Islet precursor cell (in vitro differentiated cells): ENCODE measurements around the gene AHSP.
"Not testable (repeated sequence)": the region's sequence is repeated elsewhere in the genome, so short reads cannot be mapped to it uniquely, and the experiment has no call there.

Experiments used
- DNase-seq: peaks from one replicate; pipeline ENCODE4 v3.0.0-alpha.2; 2018

AHSP gene

GRCh38 chr16:31527734-31528274, at the start of gene AHSP:
AHSP (plus strand) TSS chr16:31527900; CDS start chr16:31528140, 240 bp downstream.
- no peak for DNase-seq

- DNase-seq = peak; percentile 66
Measured at GRCh38 chr16:31478956-31479355, 48.7 kb upstream of the AHSP start.

GRCh38 chr16:31479751-31480150, 47.9 kb upstream of the AHSP start:
- no peak for DNase-seq

DNA sequence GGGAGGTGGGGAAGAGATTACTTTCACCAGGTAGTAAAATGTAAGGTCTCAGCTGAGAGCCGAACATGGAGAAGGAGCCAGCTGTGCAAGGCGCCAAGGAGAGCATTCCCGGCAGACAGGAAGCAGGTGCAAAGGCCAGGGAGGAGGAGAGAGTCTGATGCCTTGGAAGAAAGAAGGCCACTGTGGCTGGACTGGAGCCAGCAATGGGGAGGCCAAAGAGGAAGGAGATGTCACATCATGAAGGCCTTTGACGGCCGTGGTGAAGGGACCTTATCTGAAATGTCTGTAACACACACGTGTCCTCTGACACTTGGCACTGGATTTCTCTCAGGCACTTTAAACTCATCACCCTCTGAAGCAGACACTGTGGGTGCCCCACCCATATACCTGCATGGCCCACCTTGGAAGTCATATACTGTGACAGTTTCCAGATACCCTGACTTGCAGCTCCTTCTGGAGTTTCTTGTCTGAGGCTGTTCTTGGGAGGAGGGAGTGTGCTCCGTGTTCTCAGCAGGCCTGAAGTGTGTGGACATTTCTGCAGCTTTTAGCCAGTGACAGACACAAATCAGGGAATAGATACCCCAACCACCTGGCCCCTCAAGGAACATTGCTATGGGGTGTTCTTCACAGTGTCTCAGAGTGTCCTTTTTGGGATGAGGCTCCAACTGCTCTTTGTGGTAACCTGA, 46.7 kb upstream of the AHSP start:
- no peak for DNase-seq

- no peak for DNase-seq
Measured at GRCh38 chr16:31483081-31483480, 44.6 kb upstream of the AHSP start, which contains the start of gene SLC5A2. SLC5A2 (plus strand) TSS chr16:31483123; CDS start chr16:31483137, 14 bp downstream.

DNA sequence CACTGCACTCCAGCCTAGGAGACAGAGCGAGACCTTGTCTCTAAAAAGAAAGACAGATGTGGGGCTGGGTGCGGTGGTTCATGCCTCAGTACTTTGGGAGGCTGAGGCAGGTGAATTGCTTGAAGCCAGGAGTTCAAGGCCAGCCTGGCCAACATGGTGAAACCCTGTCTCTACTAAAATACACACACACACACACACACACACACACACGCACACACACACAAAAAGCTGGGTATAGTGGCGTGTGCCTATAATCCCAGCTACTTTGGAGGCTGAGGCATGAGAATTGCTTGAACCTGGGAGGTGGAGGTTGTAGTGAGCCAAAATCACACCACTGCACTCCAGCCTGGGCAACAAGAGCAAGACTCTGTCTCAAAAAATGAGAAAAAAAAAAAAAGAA, 43.7 kb upstream of the AHSP start:
- DNase-seq = not testable (repeated sequence)

DNA sequence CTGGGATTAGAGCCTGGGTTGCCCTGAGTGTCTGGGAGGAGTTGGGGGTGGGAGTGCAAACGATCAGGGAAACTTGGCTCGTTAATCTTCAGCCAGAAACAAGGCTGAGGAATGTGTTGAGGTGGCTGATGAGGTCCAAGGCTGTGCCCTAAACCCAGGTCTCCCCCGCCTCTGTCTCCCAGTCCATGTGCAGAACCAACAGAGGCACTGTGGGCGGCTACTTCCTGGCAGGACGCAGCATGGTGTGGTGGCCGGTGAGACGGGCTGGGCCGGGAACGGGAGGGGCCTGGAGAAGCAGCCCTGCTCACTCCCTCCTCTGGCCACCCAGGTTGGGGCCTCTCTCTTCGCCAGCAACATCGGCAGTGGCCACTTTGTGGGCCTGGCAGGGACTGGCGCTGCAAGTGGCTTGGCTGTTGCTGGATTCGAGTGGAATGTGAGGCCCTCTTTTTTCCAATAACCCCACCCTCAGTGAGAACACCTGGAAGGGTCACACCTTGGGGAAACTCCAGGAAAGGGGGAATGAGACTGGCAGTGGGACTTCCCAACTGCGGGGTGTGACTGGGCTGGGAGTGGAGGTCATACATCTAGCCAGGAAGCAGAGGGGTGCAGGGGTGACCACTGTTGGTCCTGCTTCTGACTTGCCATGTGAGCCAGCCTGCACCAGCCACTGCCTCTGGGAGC, 43.1 kb upstream of the AHSP start:
- peak; percentile 74 for DNase-seq

- no peak for DNase-seq
Measured at GRCh38 chr16:31485571-31485970, 42.1 kb upstream of the AHSP start.

GRCh38 chr16:31486045-31486444, 41.7 kb upstream of the AHSP start:
- no peak for DNase-seq

- no peak for DNase-seq
Measured at GRCh38 chr16:31487071-31487719, 40.5 kb upstream of the AHSP start.

GRCh38 chr16:31487720-31488467, 39.8 kb upstream of the AHSP start:
- peak; percentile 77 for DNase-seq

DNA sequence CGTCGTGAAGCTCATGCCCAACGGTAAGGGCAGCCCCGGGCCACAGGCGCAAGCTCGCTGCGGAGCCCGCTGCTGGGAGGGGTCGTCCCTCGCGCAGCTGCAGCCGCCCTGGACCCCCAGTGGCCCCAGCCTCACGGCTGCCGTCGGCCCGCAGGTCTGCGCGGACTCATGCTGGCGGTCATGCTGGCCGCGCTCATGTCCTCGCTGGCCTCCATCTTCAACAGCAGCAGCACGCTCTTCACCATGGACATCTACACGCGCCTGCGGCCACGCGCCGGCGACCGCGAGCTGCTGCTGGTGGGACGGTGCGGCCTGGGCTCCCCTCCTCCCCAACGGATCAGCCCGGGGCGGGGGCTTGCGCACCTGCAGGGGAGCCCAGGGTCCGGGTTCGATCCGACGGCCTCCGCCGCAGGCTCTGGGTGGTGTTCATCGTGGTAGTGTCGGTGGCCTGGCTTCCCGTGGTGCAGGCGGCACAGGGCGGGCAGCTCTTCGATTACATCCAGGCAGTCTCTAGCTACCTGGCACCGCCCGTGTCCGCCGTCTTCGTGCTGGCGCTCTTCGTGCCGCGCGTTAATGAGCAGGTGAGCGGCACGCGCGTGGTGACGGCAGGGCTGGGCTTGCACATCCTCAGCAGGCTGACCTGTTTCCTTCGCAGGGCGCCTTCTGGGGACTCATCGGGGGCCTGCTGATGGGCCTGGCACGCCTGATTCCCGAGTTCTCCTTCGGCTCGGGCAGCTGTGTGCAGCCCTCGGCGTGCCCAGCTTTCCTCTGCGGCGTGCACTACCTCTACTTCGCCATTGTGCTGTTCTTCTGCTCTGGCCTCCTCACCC, 39.0 kb upstream of the AHSP start:
- no peak for DNase-seq

DNA sequence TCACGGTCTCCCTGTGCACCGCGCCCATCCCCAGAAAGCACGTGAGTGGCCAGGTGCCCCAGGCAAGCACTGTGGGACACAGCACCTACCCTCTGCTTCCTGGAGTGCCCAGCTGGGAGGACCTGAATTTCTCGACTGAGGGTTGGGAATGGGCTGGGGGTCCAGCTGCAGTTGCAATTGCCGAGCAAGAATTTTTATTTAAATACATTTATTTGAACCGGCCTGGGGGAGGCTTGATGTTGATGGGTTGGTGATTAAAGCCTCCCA, 38.5 kb upstream of the AHSP start:
- DNase-seq = no peak

- DNase-seq = no peak
Measured at GRCh38 chr16:31489616-31490584, 37.8 kb upstream of the AHSP start.

DNA sequence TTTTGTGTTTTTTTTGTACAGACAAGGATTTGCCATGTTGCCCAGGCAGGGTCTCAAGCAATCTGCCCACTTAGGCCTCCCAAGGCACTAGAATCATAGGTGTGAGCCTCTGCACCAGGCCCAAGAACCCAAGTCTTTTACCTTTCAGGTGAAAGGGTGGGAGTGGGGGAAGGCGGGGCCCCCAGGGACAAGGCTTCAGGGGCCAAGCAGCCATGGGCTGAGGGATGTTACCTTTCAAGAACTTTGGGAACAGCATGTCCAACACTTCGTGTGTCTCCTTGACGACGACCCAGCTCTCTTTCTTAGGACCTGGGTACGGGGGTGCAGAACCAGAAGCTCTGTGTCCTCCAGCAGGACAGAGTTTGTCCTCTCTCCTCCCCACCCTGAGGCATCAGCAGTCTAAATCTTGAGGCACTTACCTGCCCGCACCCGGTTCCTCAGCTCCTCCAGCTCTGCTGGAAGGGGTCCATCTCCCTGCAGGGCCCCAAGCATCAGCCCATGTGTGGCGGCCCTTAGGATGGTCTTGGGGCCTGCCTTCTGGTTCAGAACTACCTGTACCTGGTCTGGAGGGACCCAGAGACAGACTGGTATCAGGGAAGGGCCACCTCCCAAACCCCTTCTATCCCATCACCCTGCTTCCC, 35.8 kb upstream of the AHSP start:
- no peak for DNase-seq

DNA sequence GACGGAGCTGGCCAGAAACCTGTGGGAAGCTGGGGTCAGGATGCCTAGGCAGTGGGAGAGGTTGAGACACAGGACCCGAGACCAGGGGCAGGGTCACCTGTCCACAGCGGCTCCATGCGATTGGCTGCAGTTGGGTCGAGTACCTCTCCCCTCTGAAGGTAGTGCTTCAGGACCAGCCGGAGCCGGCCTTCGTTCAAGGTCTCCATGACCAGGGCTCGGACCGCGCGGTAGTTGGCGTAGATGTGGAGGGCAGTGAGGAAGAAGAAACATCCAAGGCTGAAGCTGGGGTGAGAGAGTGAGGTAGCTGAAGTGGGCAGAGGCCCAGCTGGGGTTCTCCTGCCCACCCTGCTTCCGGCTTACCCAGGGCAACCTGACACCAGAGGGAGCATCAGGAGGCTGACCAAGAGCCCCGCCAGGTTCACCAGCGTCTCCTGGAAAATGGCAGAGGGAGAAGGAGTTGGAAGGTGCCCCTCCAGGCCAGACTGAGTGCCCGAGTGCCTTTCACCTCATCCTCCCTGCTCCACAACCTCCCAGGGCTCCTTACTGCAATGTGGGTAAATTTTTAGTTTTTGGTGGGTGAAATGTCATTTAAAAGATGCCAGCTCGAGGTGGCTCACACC, 34.1 kb upstream of the AHSP start:
- no peak for DNase-seq

GRCh38 chr16:31496670-31497069, 31.0 kb upstream of the AHSP start:
- no peak for DNase-seq

DNA sequence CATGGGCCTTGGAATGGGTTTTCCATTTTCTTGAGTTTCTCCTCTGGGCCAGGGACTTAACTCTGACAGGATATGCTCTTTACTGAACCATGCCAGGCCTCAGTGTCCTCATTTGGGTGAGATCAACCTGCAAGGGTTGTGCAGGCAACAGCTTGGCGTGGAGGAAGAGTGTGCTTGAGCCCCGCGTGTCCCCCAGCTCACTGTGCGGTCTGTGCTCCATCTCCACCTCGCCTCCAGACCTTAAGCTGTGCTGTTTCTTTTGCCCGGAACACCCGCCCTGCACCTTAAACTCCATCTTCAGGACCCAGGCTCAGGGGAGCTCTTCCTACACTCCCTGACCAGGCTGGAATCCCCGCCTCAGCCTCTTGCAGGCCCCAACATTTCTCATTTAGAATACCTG, 29.2 kb upstream of the AHSP start:
- no peak for DNase-seq

DNA sequence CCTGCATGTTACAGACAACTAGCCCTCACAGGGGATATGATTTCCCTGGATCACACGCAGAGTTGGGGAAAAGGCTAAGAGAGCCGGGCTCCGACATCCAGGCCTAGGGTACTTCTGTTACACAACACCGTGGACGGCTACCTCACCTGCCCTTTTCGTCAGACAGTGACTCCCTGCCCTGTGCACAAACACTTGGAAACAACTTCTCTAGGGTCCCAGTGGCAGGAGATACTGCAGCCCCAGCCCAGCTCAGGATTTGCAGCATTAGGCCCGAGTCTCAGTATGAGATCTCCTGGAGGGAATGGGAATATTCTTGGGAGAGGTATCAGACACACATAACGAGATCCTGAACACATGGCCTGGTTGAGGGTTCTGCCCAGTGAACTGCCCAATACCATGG, 27.8 kb upstream of the AHSP start:
- DNase-seq = no peak
